Endothelial cell of umbilical vein (primary cell): ENCODE measurements around the gene SIGLECL1. TPM values are rescaled to one million over a fixed set of nuclear protein-coding genes. Genes with fewer than 3 reads are reported as not detected.

ENCODE experiments used
- BruUV-seq: library from RNA; stranded (reverse); fragments of 400-500 nt; replicated peaks from 2 replicates; lab custom pipeline; 2021; lab: Mats Ljungman, UMichigan
- CTCF ChIA-PET: fragments of 300-600, 350-600 bp; sonication (Branson Sonifier 250); formaldehyde crosslinking; loops from one replicate; lab custom pipeline; 2021; ENCODE audit warnings: antibody characterized with exemption, inconsistent platforms; lab: Charles Lee
- POLR2A ChIA-PET: fragments of 300-600, 350-600 bp; sonication (Branson Sonifier 250); formaldehyde crosslinking; loops from one replicate; lab custom pipeline; 2021; ENCODE audit warnings: antibody characterized with exemption, inconsistent platforms; lab: Charles Lee
- DNase-seq: peaks from one replicate; pipeline ENCODE4 v3.0.0-alpha.2; 2011; ENCODE audit warnings: low read depth, low spot score
- FAIRE-seq: peaks from 2 replicates; lab custom pipeline; 2011; peaks lifted over from hg19 to GRCh38; lab: Jason Lieb, UNC
- H2AFZ ChIP-seq: 2 replicates; pipeline ENCODE4 v1.6.0; 2012; ENCODE audit warnings: low read depth, low read length, control low read depth, inconsistent platforms
- H3K27ac ChIP-seq: 2 replicates; pipeline ENCODE4 v1.5.1; 2011; ENCODE audit warnings: low read depth, mild to moderate bottlenecking, control low read depth, low read length, moderate library complexity; ENCODE audit not compliant: insufficient read depth
- H3K27me3 ChIP-seq, 2 experiments: 2 replicates each; pipeline versions ENCODE4 v1.6.0 to v1.6.1; 2011; ENCODE audit warnings: low read length in 2 of 2, mixed read lengths in 1 of 2; ENCODE audit not compliant: control insufficient read depth in 2 of 2, insufficient read depth in 2 of 2
- H3K36me3 ChIP-seq, 2 experiments: 2 replicates in 1 of 2; 3 replicates in 1 of 2; pipeline ENCODE4 v1.5.1; 2011; ENCODE audit warnings: low read length in 2 of 2, mild to moderate bottlenecking in 1 of 2, moderate library complexity in 1 of 2; ENCODE audit not compliant: control insufficient read depth in 2 of 2, insufficient read depth in 2 of 2; ENCODE audit errors: extremely low read depth in 1 of 2
- H3K4me1 ChIP-seq: 3 replicates; pipeline ENCODE4 v1.5.1; 2011; ENCODE audit warnings: mild to moderate bottlenecking, low read length; ENCODE audit not compliant: control insufficient read depth, insufficient read depth; ENCODE audit errors: extremely low read depth
- H3K4me2 ChIP-seq: 2 replicates; pipeline ENCODE4 v1.6.1; 2011; ENCODE audit warnings: low read length, control low read depth, mixed read lengths; ENCODE audit not compliant: insufficient read depth
- H3K4me3 ChIP-seq, 3 experiments: fragments of 200-600 bp in 1 of 3; sonication (generic), shearing (Covaris generic) in 1 of 3; replicated peaks in 1 of 3; 2 replicates each; pipeline ENCODE4 v1.5.1; 2011 to 2016; ENCODE audit warnings: control low read depth in 3 of 3, low read length in 3 of 3, mild to moderate bottlenecking in 2 of 3, inconsistent platforms in 1 of 3, low read depth in 1 of 3, moderate library complexity in 1 of 3; ENCODE audit not compliant: insufficient read depth in 1 of 3
- H3K79me2 ChIP-seq: 2 replicates; pipeline ENCODE4 v1.6.0; 2012; ENCODE audit warnings: low read length, inconsistent platforms; ENCODE audit not compliant: control insufficient read depth, insufficient read depth
- H3K9ac ChIP-seq: replicated peaks from 2 replicates; pipeline ENCODE3; 2011; ENCODE audit warnings: low read length, control low read depth; ENCODE audit not compliant: insufficient read depth; ENCODE audit errors: extremely low read depth
- H3K9me1 ChIP-seq: replicated peaks from 3 replicates; pipeline ENCODE4 v1.6.0; 2011; ENCODE audit warnings: mild to moderate bottlenecking, low read length; ENCODE audit not compliant: control insufficient read depth, insufficient read depth; ENCODE audit errors: extremely low read depth
- H3K9me3 ChIP-seq: replicated peaks from 2 replicates; pipeline ENCODE4 v1.5.1; 2012; ENCODE audit warnings: low read length, inconsistent platforms; ENCODE audit not compliant: control insufficient read depth, insufficient read depth
- H4K20me1 ChIP-seq: replicated peaks from 2 replicates; pipeline ENCODE3; 2011; ENCODE audit warnings: mild to moderate bottlenecking, low read length; ENCODE audit not compliant: control insufficient read depth, insufficient read depth; ENCODE audit errors: extremely low read depth
- CTCF ChIP-seq, 2 donors: IDR thresholded peaks; 1 replicate in 1 of 2; 2 replicates in 1 of 2; pipeline ENCODE4 v1.5.1; 2011; ENCODE audit warnings: low read length in 2 of 2, mild to moderate bottlenecking in 2 of 2, moderate library complexity in 2 of 2, control low read depth in 1 of 2, inconsistent platforms in 1 of 2, low read depth in 1 of 2; ENCODE audit not compliant: insufficient read depth in 1 of 2; ENCODE audit errors: extremely low read depth in 1 of 2
- EZH2 ChIP-seq: IDR thresholded peaks from 2 replicates; pipeline ENCODE4 v1.6.1; 2012; ENCODE audit warnings: borderline replicate concordance, low read depth, mild to moderate bottlenecking, moderate library complexity, low read length, inconsistent platforms; ENCODE audit not compliant: severe bottlenecking
- FOS ChIP-seq: IDR thresholded peaks from 2 replicates; pipeline ENCODE4 v1.6.1; 2011; ENCODE audit warnings: mild to moderate bottlenecking, low read length, moderate library complexity, borderline replicate concordance; ENCODE audit not compliant: insufficient read depth
- GATA2 ChIP-seq: IDR thresholded peaks from 2 replicates; pipeline ENCODE4 v1.7.0; 2011; ENCODE audit warnings: low read depth, mild to moderate bottlenecking, moderate library complexity, mixed read lengths, low read length; ENCODE audit not compliant: insufficient read length, insufficient read depth
- JUN ChIP-seq: IDR thresholded peaks from 2 replicates; pipeline ENCODE4 v1.6.1; 2011; ENCODE audit warnings: borderline replicate concordance, low read depth; ENCODE audit not compliant: insufficient read length, insufficient read depth
- MAX ChIP-seq: IDR thresholded peaks from 2 replicates; pipeline ENCODE4 v1.6.1; 2011; ENCODE audit not compliant: insufficient read depth, insufficient read length
- MYC ChIP-seq: IDR thresholded peaks from one replicate; pipeline ENCODE4 v1.6.1; 2011; ENCODE audit warnings: mild to moderate bottlenecking, low read depth, low read length
- POLR2A ChIP-seq: IDR thresholded peaks from 2 replicates; pipeline ENCODE4 v1.6.1; 2012; ENCODE audit warnings: low read depth, mild to moderate bottlenecking, control low read depth, low read length
- POLR2AphosphoS5 ChIP-seq: IDR thresholded peaks from 2 replicates; pipeline ENCODE4 v1.6.1; 2012; ENCODE audit warnings: low read depth, mild to moderate bottlenecking, control low read depth, low read length, moderate library complexity; ENCODE audit not compliant: insufficient read depth
- dilution Hi-C: fragments of 300-500 bp; cut with MboI; formaldehyde crosslinking; loops from one replicate; pipeline ENCODE4 v1.15.0; 2019; ENCODE audit warnings: low sequenced_read_pairs; ENCODE audit not compliant: extremely low pct_ligation_motif_present
- intact Hi-C: fragments of 100-400 bp; cut with micrococcal nuclease; formaldehyde crosslinking; loops from one replicate; pipeline ENCODE4 v1.10.0; 2022
- polyA plus RNA-seq, 4 experiments: library from polyadenylated mRNA; depleted of rRNA in 3 of 4; stranded (reverse) in 3 of 4; unstranded in 1 of 4; fragments of >200 nt; gene quantifications; 2 replicates each; pipeline versions ENCODE4 v1.2.1 to v1.2.3, GENCODE V29; 2011 to 2012; ENCODE audit warnings: missing spikeins in 1 of 4
- total RNA-seq: library from RNA; stranded (reverse); gene quantifications from 2 replicates; pipeline ENCODE4 v1.2.3, GENCODE V29; 2021

The SIGLECL1 gene
- total and polyA plus RNA-seq, 2 donors (not counting 3 experiments of a cell fraction or from before 2014, with no cell fraction given) = not detected

GRCh38 chr19:51247972-51248590 lies 2.8 kb upstream of the SIGLECL1 start:
- Histone ChIP-seq H3K36me3 (no peaks in the 10 kb centered on the region), H3K27ac (no peak overlapping the region), H3K9me1 (no peaks in the 10 kb centered on the region), H3K9me3 (no peaks in the 10 kb centered on the region), H3K79me2 (no peaks in the 10 kb centered on the region), H4K20me1 (no peaks in the 10 kb centered on the region), H2AFZ (no peak overlapping the region), H3K4me2 (no peak overlapping the region), H3K4me3 (no peak overlapping the region), H3K27me3 (no peaks in the 10 kb centered on the region), H3K4me1 (no peaks in the 10 kb centered on the region), H3K9ac (no peak overlapping the region)
- DNase-seq = no peak
- CTCF ChIA-PET = no interaction called here
- intact Hi-C loops (no loop called here), dilution Hi-C loops (no loop called here)
- TF ChIP-seq EZH2 (no peak), MYC (no peak), JUN (no peak), POLR2AphosphoS5 (no peak), MAX (no peak), GATA2 (no peak), POLR2A (no peak), CTCF (IDR thresholded peaks at IDR 0.05; ENCODE audit: extremely low read depth in 1 of 2, insufficient read depth in 1 of 2, low read depth in 1 of 2, low read length in 2 of 2) (no peak), FOS (no peak)
- no peak for FAIRE-seq
- POLR2A ChIA-PET = no interaction called here
- BruUV-seq = no TSS peak
